SK-N-MC (cell line): ENCODE results near the gene PAEP.

Source experiments
- DNase-seq: peaks from one replicate; pipeline ENCODE4 v3.0.0-alpha.2; 2011; ENCODE audit warnings: low read depth, low spot score
- H3K27ac ChIP-seq: fragments of 200-600 bp; sonication (generic); 2 replicates; pipeline ENCODE4 v1.5.1; 2016; ENCODE audit warnings: mixed run types
- H3K36me3 ChIP-seq: fragments of 200-600 bp; sonication (generic); 2 replicates; pipeline ENCODE4 v1.6.1; 2017; ENCODE audit warnings: antibody characterized with exemption, low read length, mixed read lengths; ENCODE audit not compliant: insufficient read depth
- H3K4me3 ChIP-seq: fragments of 200-600 bp; sonication (generic); 2 replicates; pipeline ENCODE4 v1.5.1; 2016
- H3K9ac ChIP-seq: fragments of 200-600 bp; sonication (generic); 2 replicates; pipeline ENCODE4 v1.8.0; 2017; ENCODE audit warnings: mixed run types, mixed read lengths; ENCODE audit not compliant: insufficient read length
- H3K9me3 ChIP-seq: fragments of 200-600 bp; sonication (generic); 2 replicates; pipeline ENCODE4 v1.6.1; 2017; ENCODE audit warnings: low read depth, mild to moderate bottlenecking, antibody characterized with exemption, low read length, moderate library complexity, mixed read lengths
- EZH2 ChIP-seq: fragments of 200-600 bp; sonication (generic); IDR thresholded peaks from one replicate; pipeline ENCODE4 v1.6.1; 2017; ENCODE audit warnings: antibody characterized with exemption
- FOXP2 ChIP-seq: optimal IDR thresholded peaks from 2 replicates; pipeline ENCODE3; 2011; ENCODE audit warnings: mild to moderate bottlenecking, moderate library complexity; ENCODE audit not compliant: insufficient read depth; ENCODE audit errors: extremely low read length, control extremely low read depth
- POLR2AphosphoS5 ChIP-seq: IDR thresholded peaks from 2 replicates; pipeline ENCODE4 v1.6.1; 2012; ENCODE audit warnings: mild to moderate bottlenecking, low read depth, low read length, borderline replicate concordance

PAEP gene

DNA sequence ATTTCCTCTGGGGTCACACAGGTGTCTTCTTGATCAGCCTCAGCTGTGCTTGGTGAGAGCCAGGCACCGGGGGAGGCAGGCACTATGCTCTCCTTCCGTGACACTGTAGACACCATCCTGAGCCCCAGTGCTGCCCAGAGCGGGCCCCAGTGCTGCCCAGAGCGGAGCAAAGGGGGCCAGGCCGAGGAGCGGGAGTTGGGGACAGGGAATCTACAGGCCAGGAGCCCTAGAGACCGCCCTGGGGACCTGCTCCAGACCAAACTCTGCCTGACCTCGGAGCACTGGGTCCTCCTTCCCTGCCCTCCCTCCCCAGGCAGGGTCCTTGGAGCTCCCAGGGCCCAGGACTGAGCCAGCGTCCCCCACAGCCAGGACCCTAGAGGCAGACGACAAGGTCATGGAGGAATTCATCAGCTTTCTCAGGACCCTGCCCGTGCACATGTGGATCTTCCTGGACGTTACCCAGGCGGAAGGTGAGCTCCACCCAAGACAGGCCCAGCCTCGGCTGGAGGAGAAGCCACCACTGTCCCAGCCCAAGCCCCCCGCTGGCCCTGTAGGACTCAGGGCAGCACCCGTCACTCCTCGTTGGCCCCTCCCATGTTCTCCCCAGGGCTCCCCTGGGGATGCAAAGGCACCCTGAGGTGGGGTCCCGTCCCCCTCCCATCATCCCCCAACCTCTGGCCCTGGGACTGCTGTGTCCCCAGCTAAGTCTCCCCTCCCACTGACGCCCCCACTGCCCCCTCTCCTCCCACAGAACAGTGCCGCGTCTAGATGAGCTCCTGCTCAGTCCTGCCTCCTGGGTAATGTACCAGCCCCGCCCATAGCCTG is 30.2 kb downstream of the PAEP start:
- TF ChIP-seq POLR2AphosphoS5 (no peak), FOXP2 (no peak), EZH2 (no peak)
- Histone ChIP-seq H3K9ac (no peak overlapping the region), H3K4me3 (no peak overlapping the region), H3K9me3 (no peaks in the 10 kb centered on the region; the same call in 1 of the 2 replicates), H3K36me3 (no peaks in the 10 kb centered on the region), H3K27ac (no peak overlapping the region)
- no peak for DNase-seq

DNA sequence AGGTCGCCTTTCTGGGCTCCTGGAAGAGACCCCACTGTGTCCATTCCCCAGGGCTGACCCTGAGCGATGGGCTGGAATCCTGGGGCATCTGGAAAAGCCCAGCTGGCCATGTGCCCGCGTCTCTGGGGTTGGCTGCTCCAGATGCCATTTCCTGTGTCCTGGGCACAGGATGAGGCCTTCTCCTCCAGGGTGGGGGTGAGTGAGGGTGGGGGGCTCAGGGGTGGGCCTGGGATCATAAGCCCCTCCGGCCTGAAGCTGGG is 30.7 kb downstream of the PAEP start:
- H3K9me3 ChIP-seq = no peaks in the 10 kb centered on the region; the same call in 1 of the 2 replicates
- no peaks in the 10 kb centered on the region for H3K36me3 ChIP-seq
- no peak overlapping the region for H3K27ac ChIP-seq
- no peak for DNase-seq
- H3K9ac ChIP-seq = no peak overlapping the region
- no peak for TF ChIP-seq POLR2AphosphoS5
- no peak for TF ChIP-seq EZH2
- TF ChIP-seq FOXP2 = no peak
- no peak overlapping the region for H3K4me3 ChIP-seq

DNA sequence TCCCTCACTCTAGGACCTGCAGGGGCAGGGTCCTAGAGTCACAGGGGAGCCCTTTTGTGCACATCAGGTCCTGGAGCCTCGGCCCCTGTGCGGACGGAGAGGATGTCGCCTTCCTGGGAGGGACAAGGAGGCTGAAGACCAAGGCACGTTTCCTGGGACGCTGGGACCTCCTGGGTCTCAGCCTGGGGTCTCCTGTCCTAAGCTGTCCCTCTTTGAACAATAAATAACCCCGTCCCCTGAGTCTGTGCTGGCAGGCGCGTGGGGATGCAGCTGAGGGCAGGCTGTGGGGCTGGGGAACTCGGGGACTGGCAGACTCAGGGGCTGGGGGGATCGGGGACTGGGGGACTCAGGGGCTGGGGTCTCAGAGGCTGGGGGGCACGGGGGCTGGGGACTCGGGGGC is 31.1 kb downstream of the PAEP start:
- no peak for TF ChIP-seq EZH2
- no peak for TF ChIP-seq POLR2AphosphoS5
- no peak for TF ChIP-seq FOXP2
- H3K4me3 ChIP-seq = no peak overlapping the region
- H3K9ac ChIP-seq = no peak overlapping the region
- DNase-seq = no peak
- H3K9me3 ChIP-seq = no peaks in the 10 kb centered on the region; the same call in 1 of the 2 replicates
- no peaks in the 10 kb centered on the region for H3K36me3 ChIP-seq
- H3K27ac ChIP-seq = no peak overlapping the region

DNA sequence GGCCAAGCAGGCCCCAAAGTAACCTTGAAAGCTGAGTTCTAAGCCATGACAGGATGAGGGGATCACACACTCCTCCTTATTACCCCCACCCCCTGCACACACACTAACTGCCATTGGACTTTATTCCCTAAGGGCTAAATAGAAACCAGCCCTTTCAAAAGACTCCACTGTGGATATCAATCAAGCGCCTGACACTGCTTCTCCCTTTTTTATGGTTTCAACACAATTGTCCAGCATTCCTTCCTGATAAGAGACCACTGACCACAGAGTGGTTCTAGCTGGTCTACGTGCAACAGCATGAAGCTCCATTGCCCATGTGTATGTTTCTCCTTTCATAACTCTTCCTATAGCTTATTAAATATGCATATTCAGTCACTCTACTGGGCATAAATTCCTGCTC is 34.7 kb downstream of the PAEP start:
- TF ChIP-seq POLR2AphosphoS5 (no peak), FOXP2 (no peak), EZH2 (no peak)
- no peak for DNase-seq
- no peak overlapping the region for H3K9ac ChIP-seq
- no peak overlapping the region for H3K27ac ChIP-seq
- H3K36me3 ChIP-seq = no peaks in the 10 kb centered on the region
- H3K4me3 ChIP-seq = no peak overlapping the region
- no peaks in the 10 kb centered on the region; the same call in 1 of the 2 replicates for H3K9me3 ChIP-seq

DNA sequence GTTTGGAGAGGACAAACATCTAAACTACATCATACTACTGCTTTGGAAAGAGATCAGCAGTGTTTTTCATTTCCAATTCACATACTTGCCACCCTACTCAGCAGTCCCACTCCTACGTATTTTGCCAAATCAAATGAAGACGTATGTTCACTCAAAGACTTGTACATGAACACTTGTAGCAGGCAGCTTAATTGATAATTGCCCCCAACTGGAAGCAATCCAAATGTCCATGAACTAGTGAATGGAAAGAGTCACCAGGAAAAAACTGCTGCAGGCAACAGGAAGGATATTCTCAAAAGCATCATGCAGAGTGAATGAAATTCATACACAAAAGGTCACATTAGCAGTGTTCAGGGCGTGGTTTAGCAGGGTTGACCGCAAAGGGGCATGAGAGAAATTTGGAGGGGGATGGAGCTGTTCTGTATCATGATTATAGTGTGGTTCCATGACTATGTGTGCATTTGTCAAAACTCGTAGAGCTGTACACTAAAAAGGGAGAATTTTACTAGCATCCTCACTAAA is 38.8 kb downstream of the PAEP start:
- TF ChIP-seq POLR2AphosphoS5 (no peak), FOXP2 (no peak), EZH2 (no peak)
- Histone ChIP-seq H3K4me3 (no peak overlapping the region; the same call in 1 of the 2 replicates), H3K9ac (no peak overlapping the region), H3K27ac (no peak overlapping the region), H3K9me3 (no peaks in the 10 kb centered on the region; the same call in 1 of the 2 replicates), H3K36me3 (no peaks in the 10 kb centered on the region)
- no peak for DNase-seq

DNA sequence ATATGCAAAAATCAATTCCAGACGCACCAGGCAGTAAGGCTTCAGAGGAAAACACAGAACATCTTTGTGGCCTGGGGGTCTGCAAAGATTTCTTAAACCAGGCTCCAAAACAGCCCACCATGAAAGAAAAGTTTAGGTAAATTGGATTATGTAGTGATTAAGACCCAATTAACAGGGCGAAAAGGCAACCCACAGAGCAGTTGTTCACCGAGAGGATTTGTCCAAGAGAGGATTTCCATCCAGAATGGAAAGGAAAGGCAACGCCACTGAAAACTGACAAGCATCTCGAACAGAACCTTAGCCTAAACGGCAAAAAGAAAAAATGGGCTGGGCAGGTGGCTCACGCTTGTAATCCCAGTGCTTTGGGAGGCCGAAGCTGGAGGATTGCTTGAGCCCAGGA is 40.4 kb downstream of the PAEP start:
- H3K4me3 ChIP-seq = no peak overlapping the region
- H3K27ac ChIP-seq = no peak overlapping the region
- H3K9me3 ChIP-seq = no peaks in the 10 kb centered on the region
- no peak for DNase-seq
- TF ChIP-seq EZH2 (no peak), POLR2AphosphoS5 (no peak), FOXP2 (no peak)
- H3K9ac ChIP-seq = no peak overlapping the region
- H3K36me3 ChIP-seq = no peaks in the 10 kb centered on the region

DNA sequence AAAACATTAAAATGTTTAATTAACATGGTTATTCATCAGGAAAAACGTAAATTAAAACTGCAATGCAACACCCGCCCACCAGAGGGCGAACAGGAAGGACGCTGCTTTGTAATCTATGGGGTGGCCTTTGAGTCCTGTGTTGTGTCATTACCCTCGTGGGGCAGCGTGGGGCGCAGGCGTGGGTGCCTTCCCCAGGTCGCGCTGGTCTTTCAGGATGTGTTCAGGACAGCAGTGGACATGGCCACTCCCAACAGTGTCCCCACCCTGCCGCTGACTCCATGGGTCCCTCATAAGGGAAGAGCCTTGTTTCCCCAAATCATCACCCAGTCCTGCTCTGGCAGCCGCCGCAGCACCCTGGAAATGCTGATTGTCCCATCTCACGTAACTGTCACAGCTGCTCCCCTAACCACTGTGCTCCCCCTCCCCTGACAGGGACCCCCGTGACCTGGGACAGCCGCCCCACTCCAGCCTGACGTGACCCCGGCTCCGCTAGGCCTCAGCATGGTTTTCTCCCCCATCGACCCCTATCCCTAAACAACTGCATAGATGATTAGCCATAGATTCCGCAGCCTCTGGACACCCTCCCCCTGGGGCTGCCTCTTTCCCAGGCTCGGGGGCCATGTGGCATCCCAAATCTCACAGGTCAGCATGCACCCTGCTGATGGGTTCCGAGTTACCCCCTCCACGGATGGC is 41.4 kb downstream of the PAEP start:
- no peak for TF ChIP-seq FOXP2
- TF ChIP-seq POLR2AphosphoS5 = no peak
- TF ChIP-seq EZH2 = no peak
- Histone ChIP-seq H3K9me3 (no peaks in the 10 kb centered on the region), H3K27ac (no peak overlapping the region), H3K36me3 (no peaks in the 10 kb centered on the region), H3K9ac (no peak overlapping the region), H3K4me3 (no peak overlapping the region)
- no peak for DNase-seq

DNA sequence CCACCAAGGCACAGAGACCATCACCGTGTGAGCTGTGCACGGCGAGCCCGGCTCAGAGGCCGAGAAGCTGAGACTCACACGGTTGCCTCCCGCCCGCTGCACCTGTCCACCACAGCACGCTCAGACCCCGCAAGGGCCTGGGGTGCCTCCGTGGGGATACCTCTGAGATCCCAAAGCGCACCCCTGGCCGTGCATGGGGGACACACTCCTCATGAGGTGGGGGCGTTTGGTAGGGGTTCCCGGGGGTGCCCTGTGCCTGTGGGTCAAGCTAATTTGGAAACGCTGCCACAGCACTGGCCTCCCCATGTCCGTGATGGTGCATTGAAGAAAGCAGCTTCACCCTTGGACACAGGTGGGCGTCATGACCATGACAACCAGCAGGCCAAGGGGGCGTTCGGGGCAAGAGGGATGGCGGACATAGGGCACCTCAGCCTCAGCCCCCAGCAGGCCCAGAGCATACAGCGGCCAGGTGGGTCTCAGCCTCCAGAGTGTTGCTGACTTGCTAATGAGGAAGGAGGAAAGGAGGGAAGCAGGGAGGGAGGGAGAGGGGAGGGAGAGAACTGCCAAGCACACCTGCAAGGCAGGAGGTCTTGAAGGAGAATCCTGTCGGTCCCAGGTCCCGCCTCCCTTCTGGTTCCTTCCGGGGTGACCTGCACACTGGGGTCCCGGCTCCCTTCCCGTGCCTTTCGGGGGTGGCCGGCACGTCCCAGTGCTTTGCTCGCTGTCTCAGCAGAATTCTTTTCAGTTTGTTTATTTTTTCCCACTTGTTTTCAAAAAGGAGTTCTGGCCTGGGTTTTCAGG is 43.1 kb downstream of the PAEP start:
- no peaks in the 10 kb centered on the region for H3K36me3 ChIP-seq
- no peaks in the 10 kb centered on the region for H3K9me3 ChIP-seq
- no peak overlapping the region for H3K4me3 ChIP-seq
- TF ChIP-seq FOXP2 (no peak), EZH2 (no peak), POLR2AphosphoS5 (no peak)
- no peak overlapping the region for H3K9ac ChIP-seq
- no peak overlapping the region for H3K27ac ChIP-seq
- no peak for DNase-seq
